Ovary (tissue), 9 donors: ENCODE results near the gene ZMIZ1. TPM values are rescaled to one million over a fixed set of nuclear protein-coding genes. Genes with fewer than 3 reads are reported as not detected.

Source experiments
- DNase-seq, 5 donors: peaks; one replicate each; pipeline ENCODE4 v3.0.0-alpha.2; 2019 to 2020
- H3K27ac ChIP-seq, 2 donors: fragments of 200-600 bp; one replicate each; pipeline versions ENCODE4 v1.5.1 to v1.8.0; 2019 to 2022
- H3K27me3 ChIP-seq: fragments of 200-600 bp; one replicate; pipeline ENCODE4 v1.8.0; 2022
- H3K36me3 ChIP-seq: fragments of 200-600 bp; sonication (generic); one replicate; pipeline ENCODE4 v1.5.1; 2019
- H3K4me1 ChIP-seq: one replicate; pipeline ENCODE4 v1.8.1; 2013; ENCODE audit warnings: mild to moderate bottlenecking, moderate library complexity; ENCODE audit not compliant: insufficient read depth
- H3K4me3 ChIP-seq: fragments of 200-600 bp; sonication (generic); one replicate; pipeline ENCODE4 v1.5.1; 2017
- H3K9me3 ChIP-seq, 2 donors: fragments of 200-600 bp in 1 of 2; sonication (generic) in 1 of 2; one replicate each; pipeline versions ENCODE4 v1.5.1 to v1.8.1; 2013 to 2019; ENCODE audit warnings: mild to moderate bottlenecking in 1 of 2, moderate library complexity in 1 of 2
- EP300 ChIP-seq: sonication (generic); formaldehyde crosslinking; IDR thresholded peaks from one replicate; pipeline ENCODE4 v1.6.1; 2017; ENCODE audit warnings: antibody characterized with exemption
- POLR2A ChIP-seq: fragments of 450-650 bp; IDR thresholded peaks from one replicate; pipeline ENCODE4 v1.6.1; 2017; ENCODE audit warnings: antibody characterized with exemption, mild to moderate bottlenecking, moderate library complexity
- WGBS, 3 donors: extraction: QIAGEN DNeasy Blood & Tissue Kit in 1 of 3; methylation state at CpG; one replicate each; pipeline versions ENCODE4 v1.1.5 to v1.1.7; 2013 to 2017; 5-methylcytosine and 5-hydroxymethylcytosine counted together
- intact Hi-C, 4 donors: fragments of 100-400 bp; cut with DNase I; formaldehyde crosslinking; loops; one replicate each; pipeline versions ENCODE4 v1.11.0 to v1.15.1; 2022 to 2023
- polyA plus RNA-seq, 2 donors: library from polyadenylated mRNA; stranded (reverse); fragments of 200-250 nt in 1 of 2; fragments of 350-450 nt in 1 of 2; fragmentation: Illumina TruSeq in 1 of 2; extraction: RNeasy Lipid Tissue Mini Kit (QIAGEN cat#74804) in 1 of 2; gene quantifications; one replicate each; pipeline ENCODE4 v1.2.3, GENCODE V29; 2013 to 2014
- total RNA-seq, 7 donors: library from RNA; depleted of rRNA in 2 of 7; stranded (reverse); fragments of >200 nt in 2 of 7; fragmentation: NEBNext Ultra II Directional in 3 of 7; extraction: Animal tissue kit (Norgen Biotek cat#: 25700) in 3 of 7; gene quantifications; one replicate each; pipeline versions ENCODE4 v1.1.0 to v1.2.4, GENCODE V29; 2016 to 2023
- TF ChIP-seq, protein P1 (sequence below), 3 donors: fragments of 450-650 bp in 2 of 3; fragments of 200-600 bp in 1 of 3; IDR thresholded peaks; one replicate each; pipeline versions ENCODE4 v1.5.1 to v1.8.0; 2016 to 2022; ENCODE audit warnings: antibody characterized with exemption in 3 of 3, mild to moderate bottlenecking in 1 of 3
- donor health status: DM: no; HTN: no; CAD: no; lungs with moderate emphysema.
- donor health status: DM: no; HTN: no; CAD: no.
- donor health status: Bipolar disorder and iron deficiency.
- donor health status: DM: yes; HTN: yes; CAD: no.
- donor health status: DM: no; HTN: no; CAD: no.
- donor health status: DM: yes; HTN: yes; CAD: no.

The ZMIZ1 gene
- total and polyA plus RNA-seq, 9 donors, result 30.3 to 117 (median 69.1) TPM

- Histone ChIP-seq H3K4me3 (no peak overlapping the region), H3K27me3 (no peaks in the 10 kb centered on the region), H3K36me3 (no peaks in the 10 kb centered on the region), H3K9me3 (no peaks in the 10 kb centered on the region), H3K4me1 (peaks cover 32% of the 10 kb centered on the region), H3K27ac (no peak overlapping the region)
- 81 to 93% (median 86%) methylated on average over 9 to 10 of the region's 10 CpGs for WGBS, 3 donors
- no peak for DNase-seq
- intact Hi-C loops, result no loop called here
- TF ChIP-seq EP300 (no peak), POLR2A (no peak)
- TF ChIP-seq, protein P1, sequence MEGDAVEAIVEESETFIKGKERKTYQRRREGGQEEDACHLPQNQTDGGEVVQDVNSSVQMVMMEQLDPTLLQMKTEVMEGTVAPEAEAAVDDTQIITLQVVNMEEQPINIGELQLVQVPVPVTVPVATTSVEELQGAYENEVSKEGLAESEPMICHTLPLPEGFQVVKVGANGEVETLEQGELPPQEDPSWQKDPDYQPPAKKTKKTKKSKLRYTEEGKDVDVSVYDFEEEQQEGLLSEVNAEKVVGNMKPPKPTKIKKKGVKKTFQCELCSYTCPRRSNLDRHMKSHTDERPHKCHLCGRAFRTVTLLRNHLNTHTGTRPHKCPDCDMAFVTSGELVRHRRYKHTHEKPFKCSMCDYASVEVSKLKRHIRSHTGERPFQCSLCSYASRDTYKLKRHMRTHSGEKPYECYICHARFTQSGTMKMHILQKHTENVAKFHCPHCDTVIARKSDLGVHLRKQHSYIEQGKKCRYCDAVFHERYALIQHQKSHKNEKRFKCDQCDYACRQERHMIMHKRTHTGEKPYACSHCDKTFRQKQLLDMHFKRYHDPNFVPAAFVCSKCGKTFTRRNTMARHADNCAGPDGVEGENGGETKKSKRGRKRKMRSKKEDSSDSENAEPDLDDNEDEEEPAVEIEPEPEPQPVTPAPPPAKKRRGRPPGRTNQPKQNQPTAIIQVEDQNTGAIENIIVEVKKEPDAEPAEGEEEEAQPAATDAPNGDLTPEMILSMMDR (IDR thresholded peaks at IDR 0.05), result no peak
Observed at GRCh38 chr10:79166741-79167140, 98.0 kb downstream of the ZMIZ1 start.

- Histone ChIP-seq H3K36me3 (no peaks in the 10 kb centered on the region), H3K27me3 (no peaks in the 10 kb centered on the region), H3K4me1 (peaks cover 32% of the 10 kb centered on the region), H3K9me3 (no peaks in the 10 kb centered on the region), H3K27ac (no peak overlapping the region), H3K4me3 (no peak overlapping the region)
- 76 to 85% (median 84%) methylated on average over 8 of the region's 8 CpGs for WGBS, 3 donors
- intact Hi-C loops, result no loop called here
- DNase-seq, result no peak
- TF ChIP-seq, protein P1 (IDR thresholded peaks at IDR 0.05), result no peak
- TF ChIP-seq POLR2A (no peak), EP300 (no peak)
Observed at GRCh38 chr10:79167537-79167936, 98.8 kb downstream of the ZMIZ1 start.

GRCh38 chr10:79168210-79168609, 99.4 kb downstream of the ZMIZ1 start:
- peaks cover 27% of the 10 kb centered on the region for H3K4me1 ChIP-seq
- WGBS, 3 donors, result 78 to 86% (median 84%) methylated on average over 5 of the region's 5 CpGs
- intact Hi-C loops, result no loop called here
- no peak overlapping the region for H3K4me3 ChIP-seq
- TF ChIP-seq, protein P1 (IDR thresholded peaks at IDR 0.05), result no peak
- no peak for TF ChIP-seq EP300
- no peak for TF ChIP-seq POLR2A
- H3K36me3 ChIP-seq, result no peaks in the 10 kb centered on the region
- no peak overlapping the region for H3K27ac ChIP-seq
- no peak for DNase-seq
- no peaks in the 10 kb centered on the region for H3K9me3 ChIP-seq
- H3K27me3 ChIP-seq, result no peaks in the 10 kb centered on the region

DNA sequence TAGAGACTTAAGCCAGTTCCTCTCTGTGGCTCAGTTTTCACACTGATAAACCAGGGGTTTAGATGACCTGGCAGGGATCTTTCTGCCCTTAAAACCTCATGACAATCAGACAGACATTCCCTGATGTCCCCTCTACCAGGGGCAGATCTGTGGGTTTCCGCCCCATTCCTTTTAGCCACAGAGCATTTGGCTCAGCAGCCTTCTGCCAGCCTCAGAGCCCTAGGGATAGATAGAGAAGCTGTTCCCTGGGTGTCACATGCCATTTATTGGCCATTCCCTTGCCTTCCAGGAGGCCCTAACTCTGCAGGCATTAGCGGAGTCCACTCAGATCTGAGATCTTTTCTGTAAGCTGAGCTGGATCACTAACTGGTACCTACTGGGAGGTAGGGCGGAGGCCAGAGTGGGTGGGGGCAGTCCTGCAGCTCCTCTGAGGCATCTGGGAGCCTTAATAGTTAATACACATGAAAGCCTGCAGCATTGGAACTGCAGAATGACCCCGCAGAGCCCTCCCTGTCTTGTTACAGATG, 101.5 kb downstream of the ZMIZ1 start:
- no peak overlapping the region for H3K4me3 ChIP-seq
- TF ChIP-seq, protein P1 (IDR thresholded peaks at IDR 0.05), result no peak
- no peak for TF ChIP-seq EP300
- no peaks in the 10 kb centered on the region for H3K27me3 ChIP-seq
- H3K4me1 ChIP-seq, result peaks cover 20% of the 10 kb centered on the region
- DNase-seq, result no peak
- intact Hi-C loops, result no loop called here
- H3K9me3 ChIP-seq, result no peaks in the 10 kb centered on the region
- H3K36me3 ChIP-seq, result no peaks in the 10 kb centered on the region
- WGBS, 3 donors, result 93 to 97% (median 94%) methylated on average over 4 of the region's 4 CpGs
- peak overlapping the region in 1 of 2 donors; percentile 2 for H3K27ac ChIP-seq
